ENCODE data around the gene ADAMTS12.

The ADAMTS12 gene

GRCh38 chr5:33812746-33813145, 79.0 kb downstream of the ADAMTS12 start:
- Histone ChIP-seq H3K4me1 (ENCODE audit: control insufficient read depth, insufficient read depth, low read length, poor library complexity, severe bottlenecking) (no peaks in the 10 kb centered on the region), H3K4me3 (ENCODE audit: insufficient read depth, low read depth, low read length, poor library complexity, severe bottlenecking) (no peak overlapping the region), H3K36me3 (ENCODE audit: control insufficient read depth, insufficient read depth, low read length) (no peaks in the 10 kb centered on the region), H3K27me3 (replicated peaks; ENCODE audit: control insufficient read depth, insufficient read depth, low read length, poor library complexity, severe bottlenecking) (no peaks in the 10 kb centered on the region), H3K9me3 (ENCODE audit: control insufficient read depth, low read length) (no peaks in the 10 kb centered on the region), H3K27ac (ENCODE audit: insufficient read depth, low read length, poor library complexity, severe bottlenecking) (no peak overlapping the region)
- no peak for DNase-seq

GRCh38 chr5:33810491-33811120, 81.2 kb downstream of the ADAMTS12 start:
- no peaks in the 10 kb centered on the region for H3K36me3 ChIP-seq (ENCODE audit: control insufficient read depth, insufficient read depth, low read length)
- no peak overlapping the region for H3K27ac ChIP-seq (ENCODE audit: insufficient read depth, low read length, poor library complexity, severe bottlenecking)
- no peak for DNase-seq
- H3K9me3 ChIP-seq (ENCODE audit: control insufficient read depth, low read length), result no peaks in the 10 kb centered on the region
- no peak overlapping the region for H3K4me3 ChIP-seq (ENCODE audit: insufficient read depth, low read depth, low read length, poor library complexity, severe bottlenecking)
- H3K4me1 ChIP-seq (ENCODE audit: control insufficient read depth, insufficient read depth, low read length, poor library complexity, severe bottlenecking), result no peaks in the 10 kb centered on the region
- no peaks in the 10 kb centered on the region for H3K27me3 ChIP-seq (replicated peaks; ENCODE audit: control insufficient read depth, insufficient read depth, low read length, poor library complexity, severe bottlenecking)

GRCh38 chr5:33809936-33810335, 81.9 kb downstream of the ADAMTS12 start:
- Histone ChIP-seq H3K27ac (ENCODE audit: insufficient read depth, low read length, poor library complexity, severe bottlenecking) (no peak overlapping the region), H3K36me3 (ENCODE audit: control insufficient read depth, insufficient read depth, low read length) (no peaks in the 10 kb centered on the region), H3K4me1 (ENCODE audit: control insufficient read depth, insufficient read depth, low read length, poor library complexity, severe bottlenecking) (no peaks in the 10 kb centered on the region), H3K27me3 (replicated peaks; ENCODE audit: control insufficient read depth, insufficient read depth, low read length, poor library complexity, severe bottlenecking) (no peaks in the 10 kb centered on the region), H3K9me3 (ENCODE audit: control insufficient read depth, low read length) (no peaks in the 10 kb centered on the region), H3K4me3 (ENCODE audit: insufficient read depth, low read depth, low read length, poor library complexity, severe bottlenecking) (no peak overlapping the region)
- no peak for DNase-seq

- no peak for DNase-seq
- no peak overlapping the region for H3K4me3 ChIP-seq (ENCODE audit: insufficient read depth, low read depth, low read length, poor library complexity, severe bottlenecking)
- no peaks in the 10 kb centered on the region for H3K9me3 ChIP-seq (ENCODE audit: control insufficient read depth, low read length)
- H3K27ac ChIP-seq (ENCODE audit: insufficient read depth, low read length, poor library complexity, severe bottlenecking), result no peak overlapping the region
- H3K36me3 ChIP-seq (ENCODE audit: control insufficient read depth, insufficient read depth, low read length), result no peaks in the 10 kb centered on the region
- no peaks in the 10 kb centered on the region for H3K27me3 ChIP-seq (replicated peaks; ENCODE audit: control insufficient read depth, insufficient read depth, low read length, poor library complexity, severe bottlenecking)
- H3K4me1 ChIP-seq (ENCODE audit: control insufficient read depth, insufficient read depth, low read length, poor library complexity, severe bottlenecking), result no peaks in the 10 kb centered on the region
These were observed 83.1 kb downstream of the ADAMTS12 start for GRCh38 chr5:33808699-33809098.

GRCh38 chr5:33807771-33808170, 84.0 kb downstream of the ADAMTS12 start:
- H3K9me3 ChIP-seq (ENCODE audit: control insufficient read depth, low read length), result no peaks in the 10 kb centered on the region
- DNase-seq, result no peak
- no peaks in the 10 kb centered on the region for H3K4me1 ChIP-seq (ENCODE audit: control insufficient read depth, insufficient read depth, low read length, poor library complexity, severe bottlenecking)
- H3K27me3 ChIP-seq (replicated peaks; ENCODE audit: control insufficient read depth, insufficient read depth, low read length, poor library complexity, severe bottlenecking), result no peaks in the 10 kb centered on the region
- no peaks in the 10 kb centered on the region for H3K36me3 ChIP-seq (ENCODE audit: control insufficient read depth, insufficient read depth, low read length)
- H3K4me3 ChIP-seq (ENCODE audit: insufficient read depth, low read depth, low read length, poor library complexity, severe bottlenecking), result no peak overlapping the region
- H3K27ac ChIP-seq (ENCODE audit: insufficient read depth, low read length, poor library complexity, severe bottlenecking), result no peak overlapping the region

- Histone ChIP-seq H3K9me3 (ENCODE audit: control insufficient read depth, low read length) (no peaks in the 10 kb centered on the region), H3K4me1 (ENCODE audit: control insufficient read depth, insufficient read depth, low read length, poor library complexity, severe bottlenecking) (no peaks in the 10 kb centered on the region), H3K36me3 (ENCODE audit: control insufficient read depth, insufficient read depth, low read length) (no peaks in the 10 kb centered on the region), H3K4me3 (ENCODE audit: insufficient read depth, low read depth, low read length, poor library complexity, severe bottlenecking) (no peak overlapping the region), H3K27ac (ENCODE audit: insufficient read depth, low read length, poor library complexity, severe bottlenecking) (no peak overlapping the region), H3K27me3 (replicated peaks; ENCODE audit: control insufficient read depth, insufficient read depth, low read length, poor library complexity, severe bottlenecking) (no peaks in the 10 kb centered on the region)
- DNase-seq, result no peak
These were observed 84.9 kb downstream of the ADAMTS12 start for GRCh38 chr5:33806738-33807442.

GRCh38 chr5:33801292-33801691, 90.5 kb downstream of the ADAMTS12 start:
- Histone ChIP-seq H3K9me3 (ENCODE audit: control insufficient read depth, low read length) (no peaks in the 10 kb centered on the region), H3K36me3 (ENCODE audit: control insufficient read depth, insufficient read depth, low read length) (no peaks in the 10 kb centered on the region), H3K27ac (ENCODE audit: insufficient read depth, low read length, poor library complexity, severe bottlenecking) (no peak overlapping the region), H3K4me1 (ENCODE audit: control insufficient read depth, insufficient read depth, low read length, poor library complexity, severe bottlenecking) (no peaks in the 10 kb centered on the region), H3K4me3 (ENCODE audit: insufficient read depth, low read depth, low read length, poor library complexity, severe bottlenecking) (no peak overlapping the region), H3K27me3 (replicated peaks; ENCODE audit: control insufficient read depth, insufficient read depth, low read length, poor library complexity, severe bottlenecking) (no peaks in the 10 kb centered on the region)
- no peak for DNase-seq

GRCh38 chr5:33800241-33800950, 91.4 kb downstream of the ADAMTS12 start:
- Histone ChIP-seq H3K9me3 (ENCODE audit: control insufficient read depth, low read length) (no peaks in the 10 kb centered on the region), H3K27ac (ENCODE audit: insufficient read depth, low read length, poor library complexity, severe bottlenecking) (no peak overlapping the region), H3K4me3 (ENCODE audit: insufficient read depth, low read depth, low read length, poor library complexity, severe bottlenecking) (no peak overlapping the region), H3K27me3 (replicated peaks; ENCODE audit: control insufficient read depth, insufficient read depth, low read length, poor library complexity, severe bottlenecking) (no peaks in the 10 kb centered on the region), H3K4me1 (ENCODE audit: control insufficient read depth, insufficient read depth, low read length, poor library complexity, severe bottlenecking) (no peaks in the 10 kb centered on the region), H3K36me3 (ENCODE audit: control insufficient read depth, insufficient read depth, low read length) (no peaks in the 10 kb centered on the region)
- no peak for DNase-seq

- Histone ChIP-seq H3K27me3 (replicated peaks; ENCODE audit: control insufficient read depth, insufficient read depth, low read length, poor library complexity, severe bottlenecking) (no peaks in the 10 kb centered on the region), H3K9me3 (ENCODE audit: control insufficient read depth, low read length) (no peaks in the 10 kb centered on the region), H3K4me1 (ENCODE audit: control insufficient read depth, insufficient read depth, low read length, poor library complexity, severe bottlenecking) (no peaks in the 10 kb centered on the region), H3K4me3 (ENCODE audit: insufficient read depth, low read depth, low read length, poor library complexity, severe bottlenecking) (no peak overlapping the region), H3K27ac (ENCODE audit: insufficient read depth, low read length, poor library complexity, severe bottlenecking) (no peak overlapping the region), H3K36me3 (ENCODE audit: control insufficient read depth, insufficient read depth, low read length) (no peaks in the 10 kb centered on the region)
- no peak for DNase-seq
These were observed 96.3 kb downstream of the ADAMTS12 start for GRCh38 chr5:33795496-33795895.

- no peak for DNase-seq
- no peaks in the 10 kb centered on the region for H3K27me3 ChIP-seq (replicated peaks; ENCODE audit: control insufficient read depth, insufficient read depth, low read length, poor library complexity, severe bottlenecking)
- no peaks in the 10 kb centered on the region for H3K4me1 ChIP-seq (ENCODE audit: control insufficient read depth, insufficient read depth, low read length, poor library complexity, severe bottlenecking)
- no peaks in the 10 kb centered on the region for H3K9me3 ChIP-seq (ENCODE audit: control insufficient read depth, low read length)
- H3K27ac ChIP-seq (ENCODE audit: insufficient read depth, low read length, poor library complexity, severe bottlenecking), result no peak overlapping the region
- no peaks in the 10 kb centered on the region for H3K36me3 ChIP-seq (ENCODE audit: control insufficient read depth, insufficient read depth, low read length)
- no peak overlapping the region for H3K4me3 ChIP-seq (ENCODE audit: insufficient read depth, low read depth, low read length, poor library complexity, severe bottlenecking)
These were observed 97.1 kb downstream of the ADAMTS12 start for GRCh38 chr5:33794550-33795181.
